Stimulated activated CD4-positive, alpha-beta T cell treated with anti-CD3 and anti-CD28 coated beads, Interleukin-1b, Interleukin-23, amount 100 ng/mL, for 1 hour (primary cell): ENCODE results near the gene SOHLH1.

Experiments used
- DNase-seq, 2 donors: peaks; one replicate each; pipeline ENCODE4 v3.0.0-alpha.2; 2020; ENCODE audit warnings: low read depth in 2 of 2

SOHLH1 gene, protein sequence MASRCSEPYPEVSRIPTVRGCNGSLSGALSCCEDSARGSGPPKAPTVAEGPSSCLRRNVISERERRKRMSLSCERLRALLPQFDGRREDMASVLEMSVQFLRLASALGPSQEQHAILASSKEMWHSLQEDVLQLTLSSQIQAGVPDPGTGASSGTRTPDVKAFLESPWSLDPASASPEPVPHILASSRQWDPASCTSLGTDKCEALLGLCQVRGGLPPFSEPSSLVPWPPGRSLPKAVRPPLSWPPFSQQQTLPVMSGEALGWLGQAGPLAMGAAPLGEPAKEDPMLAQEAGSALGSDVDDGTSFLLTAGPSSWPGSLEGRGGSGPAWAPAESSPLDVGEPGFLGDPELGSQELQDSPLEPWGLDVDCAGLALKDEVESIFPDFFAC

DNA sequence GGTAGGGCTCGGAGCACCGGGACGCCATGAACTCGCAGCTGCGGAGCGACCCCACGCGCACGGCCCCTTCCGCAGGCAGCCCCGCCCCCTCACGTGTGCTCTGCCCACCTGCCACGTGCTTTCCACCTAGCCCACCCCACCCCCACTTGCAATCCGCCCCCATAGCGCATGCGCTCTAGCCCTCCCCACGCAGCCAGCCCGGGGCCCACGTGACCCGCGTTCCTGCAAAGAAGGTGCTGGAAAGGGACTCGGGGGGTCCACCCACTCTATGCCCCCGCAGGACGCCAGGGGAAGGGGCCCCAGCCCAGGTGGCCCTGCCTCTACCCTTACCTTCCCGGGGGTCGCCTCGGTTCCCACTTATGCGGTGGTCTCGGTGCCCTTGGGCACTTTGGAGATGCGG is at the start of gene SOHLH1:
Gene SOHLH1 (minus strand): TSS at position 42 of the 400 bp plus-strand sequence. CDS start 14 bp downstream, at position 28.
- DNase-seq, result no peak

DNA sequence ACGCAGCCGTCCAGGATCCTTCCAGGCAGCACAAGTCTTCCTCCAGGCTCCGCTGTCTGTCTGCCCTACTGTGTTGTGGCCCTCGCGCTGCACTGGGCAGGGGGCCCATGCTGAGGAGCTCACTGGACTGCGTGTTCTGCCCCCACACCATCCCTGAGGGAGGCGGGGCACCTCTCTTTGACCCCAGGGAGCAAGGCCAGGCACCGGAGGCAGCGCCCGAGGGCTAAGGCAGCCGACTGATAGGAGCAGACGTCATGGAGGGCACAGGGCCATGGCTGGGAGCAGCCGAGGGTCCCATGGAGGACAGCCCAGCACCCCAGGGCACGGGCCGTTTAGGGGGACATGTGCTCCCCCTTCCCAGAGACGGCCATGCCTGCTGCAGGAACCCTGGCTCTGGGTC is 49.4 kb upstream of the SOHLH1 start:
- DNase-seq, result no peak

DNA sequence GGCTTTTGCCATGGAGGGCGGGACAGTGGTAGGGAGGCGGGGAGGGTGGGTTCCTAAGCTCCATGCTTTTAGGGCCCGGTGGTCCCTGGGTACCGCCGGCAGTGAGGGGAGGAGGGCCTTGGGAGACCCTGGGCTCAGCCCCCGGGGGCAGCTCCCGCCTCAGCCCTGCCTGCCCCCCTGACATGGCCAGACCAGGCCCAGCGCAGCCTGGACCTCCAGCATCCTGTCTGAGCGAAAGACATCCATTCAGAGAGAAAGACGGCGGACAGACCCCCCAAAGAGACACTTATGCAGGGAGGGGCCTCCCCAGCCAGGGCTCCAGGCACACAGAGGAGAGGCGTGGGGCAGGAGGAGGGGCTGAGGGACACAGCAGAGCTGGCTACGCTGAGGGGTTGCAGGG is 48.0 kb upstream of the SOHLH1 start:
- DNase-seq, result no peak

DNA sequence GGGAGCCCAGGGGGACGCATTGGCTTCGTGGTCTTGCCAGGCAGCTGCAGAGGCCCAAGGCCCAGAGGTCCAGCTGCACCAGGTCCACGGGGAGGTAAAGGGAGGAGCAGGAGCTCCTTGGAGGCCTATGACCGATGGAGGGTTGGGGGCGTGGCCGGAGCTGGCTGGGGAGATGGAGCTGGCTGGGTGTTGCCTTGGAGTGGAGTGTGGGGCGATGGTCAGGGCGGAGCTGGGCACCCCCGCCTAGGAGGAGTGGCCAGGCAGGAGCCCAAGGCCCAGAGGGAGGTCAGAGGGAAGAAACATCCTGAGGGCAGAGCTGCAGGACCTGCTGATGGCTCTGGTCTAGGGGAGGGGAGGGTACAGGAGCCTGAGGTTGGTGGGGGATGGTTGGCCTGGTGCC is 47.3 kb upstream of the SOHLH1 start:
- DNase-seq, result no peak

DNA sequence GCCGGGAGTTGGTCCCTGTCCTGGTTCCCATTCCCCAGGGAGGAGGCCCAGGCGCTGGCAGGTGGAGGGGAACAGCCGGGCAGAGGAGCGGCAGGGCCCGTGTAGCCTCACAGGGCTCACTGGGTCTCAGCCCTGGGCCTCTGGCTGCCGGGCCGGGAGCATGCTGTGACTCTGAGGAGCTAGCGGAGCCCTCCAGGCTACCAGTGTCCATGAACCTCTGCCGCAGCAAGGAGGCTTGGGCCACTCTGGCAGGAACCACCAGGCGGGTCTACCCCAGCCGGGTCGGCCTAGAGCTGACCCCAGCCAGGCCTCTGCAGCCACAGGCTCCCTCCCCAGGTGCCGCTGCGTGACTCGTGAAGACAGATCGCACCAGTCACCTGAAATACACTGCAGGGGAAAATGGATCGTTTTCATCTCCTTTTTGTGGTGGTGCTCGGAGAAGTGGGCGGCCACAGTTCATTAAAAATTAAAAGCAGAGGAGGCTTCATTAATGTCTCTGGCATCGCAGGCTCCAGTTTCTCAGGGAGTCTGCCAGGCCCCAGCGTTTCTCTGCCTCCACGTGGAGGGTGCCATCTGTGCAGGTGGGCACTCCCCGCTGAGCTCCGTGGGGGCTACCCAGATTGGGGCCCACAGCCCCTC is 46.5 kb upstream of the SOHLH1 start:
- DNase-seq, result no peak

DNA sequence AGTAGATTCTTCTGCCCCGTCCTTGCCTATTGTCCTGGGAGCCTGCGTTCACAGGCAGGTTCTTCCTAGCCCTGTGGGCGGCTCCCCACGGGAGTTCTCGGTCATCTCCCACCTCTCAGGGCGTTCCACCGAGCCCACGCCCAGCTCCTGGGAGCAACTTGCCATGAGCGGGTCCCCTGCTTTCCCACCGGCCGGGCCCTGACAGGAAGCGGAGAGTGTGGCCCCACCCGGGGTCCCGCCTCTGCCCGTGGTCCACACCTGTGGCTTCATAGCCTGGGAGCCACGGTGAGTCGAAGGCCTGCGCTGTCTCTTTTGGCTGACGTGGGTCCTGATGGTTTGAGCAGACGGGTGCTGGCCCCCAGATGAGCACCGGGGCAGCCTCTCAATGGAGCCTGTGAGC is 45.9 kb upstream of the SOHLH1 start:
- no peak for DNase-seq

DNA sequence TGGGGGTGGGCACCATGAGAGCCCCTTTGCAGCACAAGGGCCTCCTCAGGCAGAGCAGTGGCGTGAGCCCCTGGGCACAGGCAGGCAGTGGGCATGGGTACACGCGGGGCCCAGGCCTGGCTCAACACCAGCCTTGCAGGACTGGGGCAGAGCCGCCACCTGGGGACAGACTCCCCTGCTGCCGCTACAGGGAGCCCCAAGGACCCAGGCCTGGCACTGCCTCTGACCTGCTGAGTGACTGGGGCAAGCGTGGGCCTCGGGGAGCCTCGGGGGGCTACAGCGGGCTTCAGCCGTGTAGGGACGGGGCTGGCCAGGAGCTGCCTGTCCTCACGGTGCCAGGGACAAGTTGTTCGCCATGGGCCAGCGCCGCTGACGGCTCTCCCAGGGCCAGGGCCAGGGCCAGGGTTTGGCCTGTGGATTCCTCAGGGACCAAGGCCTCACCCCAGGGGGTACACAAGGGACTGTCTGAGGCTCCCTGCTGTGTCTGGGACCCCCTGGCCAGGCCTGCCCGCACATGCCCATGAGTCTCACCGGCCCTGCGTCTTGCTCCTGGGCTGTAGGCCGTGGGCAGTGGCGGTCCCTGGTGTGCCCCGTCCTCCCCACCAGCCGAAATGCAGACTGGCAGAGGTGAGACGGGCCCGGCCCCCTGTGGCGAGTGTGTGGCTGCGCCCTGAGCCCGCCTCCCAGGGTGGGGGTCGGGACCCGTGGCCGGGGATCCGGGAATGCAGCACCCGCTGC is 45.2 kb upstream of the SOHLH1 start:
- no peak for DNase-seq

DNA sequence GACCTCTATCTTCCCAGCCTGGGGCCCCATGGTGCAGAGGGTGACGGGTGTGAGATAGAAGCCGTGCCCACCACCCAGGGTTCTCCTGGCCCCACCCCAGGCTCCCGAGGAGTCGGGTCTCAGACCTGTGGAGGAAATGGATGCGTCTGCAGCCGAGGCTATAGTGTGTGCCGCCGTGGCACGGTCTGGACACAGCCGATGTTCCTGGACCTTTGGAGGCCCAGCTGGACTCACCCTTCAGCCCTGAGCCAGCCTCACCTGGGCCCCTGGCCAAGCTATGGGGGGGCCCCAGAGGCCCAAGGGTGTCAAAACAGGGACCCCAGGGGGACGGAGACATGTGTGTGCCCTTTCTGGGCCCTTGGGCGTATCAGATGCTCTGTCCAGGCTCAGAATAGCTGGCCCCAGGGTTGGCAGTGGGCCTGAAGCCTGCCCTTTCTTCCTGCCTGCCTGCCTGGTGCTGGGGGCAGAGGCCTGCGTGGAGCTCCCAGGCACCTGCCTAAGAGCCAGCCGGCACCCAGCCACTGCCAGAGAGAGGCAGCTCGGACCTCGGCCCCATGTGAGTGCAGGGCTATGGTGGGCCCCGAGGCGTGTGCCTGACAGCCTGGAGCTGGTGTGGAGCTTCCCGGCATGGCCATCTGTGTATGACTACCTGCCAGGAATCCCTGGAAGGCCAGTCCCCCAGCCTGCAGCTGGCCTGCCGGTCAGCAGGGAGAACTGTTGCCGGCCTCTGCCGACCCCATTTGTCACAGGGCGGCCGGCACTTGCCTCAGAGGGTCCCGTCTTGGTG is 44.5 kb upstream of the SOHLH1 start:
- DNase-seq, result no peak

DNA sequence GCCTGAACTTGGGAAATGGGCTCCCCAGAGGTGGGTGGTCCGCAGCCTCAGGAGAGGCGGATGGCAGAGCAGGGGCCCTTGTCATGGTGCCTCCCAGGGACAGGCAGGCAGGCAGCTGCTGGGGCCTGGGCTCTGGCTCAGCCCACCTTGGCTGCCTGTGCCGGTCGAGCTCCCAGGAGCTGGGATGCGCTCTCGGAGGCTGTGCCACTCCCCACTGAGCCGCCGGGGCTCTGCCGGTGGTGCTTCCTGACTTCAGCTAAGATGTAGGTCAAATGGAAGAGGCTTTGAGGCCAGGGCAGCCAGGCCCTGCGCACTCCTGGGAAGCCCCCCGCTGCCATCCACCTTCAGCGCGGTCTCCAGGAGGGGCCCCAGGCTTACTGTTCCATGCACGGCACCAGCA is 43.7 kb upstream of the SOHLH1 start:
- DNase-seq, result no peak

DNA sequence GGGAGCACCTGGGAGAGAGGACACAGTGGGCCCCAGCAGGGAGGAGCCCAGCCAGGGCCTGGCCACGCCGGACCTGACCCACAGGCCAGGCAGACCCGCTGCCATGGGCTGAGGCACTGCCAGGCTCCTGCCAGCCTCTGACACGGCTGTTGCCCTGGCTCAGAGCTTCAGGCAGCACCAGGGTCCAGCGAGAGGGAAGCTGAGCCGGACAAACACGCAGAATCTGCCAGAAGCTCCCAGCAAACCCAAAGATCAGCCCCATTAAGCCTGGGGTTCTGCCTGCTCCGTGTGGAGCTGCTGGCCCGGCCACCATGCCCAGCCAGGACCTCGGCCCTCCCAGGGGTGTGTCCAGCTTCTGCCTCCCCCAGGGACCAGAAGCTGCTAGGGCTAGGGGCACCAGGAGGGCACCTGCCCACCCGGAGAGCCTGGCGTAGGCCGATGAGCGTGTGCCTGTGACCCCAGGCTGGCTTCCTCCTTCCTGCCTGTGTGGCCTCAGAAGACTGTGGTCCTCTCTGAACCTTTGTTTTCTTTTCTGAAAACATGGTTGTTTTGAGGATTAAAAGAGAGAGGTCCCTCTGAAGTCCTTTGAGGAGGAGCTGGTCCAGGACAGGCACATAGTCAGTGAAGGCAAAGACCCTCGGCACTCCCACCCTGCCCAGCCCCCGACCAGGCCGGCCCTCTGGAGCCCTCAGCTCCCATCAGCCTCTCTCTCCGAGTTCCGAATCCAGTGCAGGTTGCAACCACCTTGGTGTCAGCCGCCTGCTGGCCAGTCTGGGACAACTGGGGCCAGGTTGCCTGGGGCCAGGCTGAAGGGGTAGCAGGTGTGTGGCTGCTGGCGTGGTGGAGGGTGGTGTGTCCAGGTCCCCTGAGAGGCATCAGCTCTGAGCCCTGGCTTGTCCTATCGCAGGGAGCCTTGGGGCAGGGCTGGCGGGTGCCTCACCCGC is 42.3 kb upstream of the SOHLH1 start:
- no peak for DNase-seq

DNA sequence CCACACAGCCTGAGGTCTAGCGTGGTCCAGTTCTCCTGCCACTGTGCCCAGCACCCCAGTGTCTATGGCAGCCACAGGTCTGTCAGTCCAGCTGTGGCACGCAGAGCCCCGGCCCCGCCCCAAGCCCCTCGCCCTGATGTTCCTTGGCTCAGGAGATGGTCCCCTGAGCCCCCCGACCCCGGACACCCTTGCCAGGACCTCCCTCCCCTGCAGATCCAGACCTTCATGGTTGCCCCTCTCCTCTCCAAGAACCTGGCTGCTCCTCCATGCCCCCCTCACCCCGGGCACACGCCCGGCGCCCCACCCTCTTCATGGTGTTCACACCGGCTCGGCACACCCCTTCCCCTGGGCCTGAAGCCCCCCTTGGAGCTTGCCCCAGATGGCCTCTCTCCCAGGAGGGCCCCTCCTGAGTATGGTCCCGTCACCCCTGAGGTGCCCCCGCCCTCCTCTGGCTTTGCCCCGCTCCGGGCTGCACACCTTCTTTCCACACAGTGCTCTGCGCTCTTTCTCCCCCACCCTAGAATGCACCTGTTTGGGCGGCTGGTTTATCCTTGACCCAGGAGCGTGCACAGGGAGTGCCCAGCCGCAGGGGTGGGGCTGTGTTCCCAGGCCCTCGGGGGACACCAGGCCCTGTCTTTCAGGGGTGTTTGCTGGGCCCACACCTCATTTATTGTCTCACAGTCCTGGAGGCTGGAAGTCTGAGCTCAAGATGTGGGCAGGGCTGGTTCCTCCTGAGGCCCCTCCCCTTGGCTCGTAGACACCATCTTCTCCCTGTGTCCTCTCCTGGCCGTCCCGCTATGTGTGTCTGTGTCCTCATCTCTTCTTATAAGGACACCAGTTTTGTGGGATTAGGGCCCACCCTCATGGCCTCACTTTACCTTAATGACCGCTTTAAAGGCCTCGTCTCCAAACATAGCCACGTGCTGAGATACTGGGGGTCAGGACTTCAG is 40.3 kb upstream of the SOHLH1 start:
- no peak for DNase-seq

DNA sequence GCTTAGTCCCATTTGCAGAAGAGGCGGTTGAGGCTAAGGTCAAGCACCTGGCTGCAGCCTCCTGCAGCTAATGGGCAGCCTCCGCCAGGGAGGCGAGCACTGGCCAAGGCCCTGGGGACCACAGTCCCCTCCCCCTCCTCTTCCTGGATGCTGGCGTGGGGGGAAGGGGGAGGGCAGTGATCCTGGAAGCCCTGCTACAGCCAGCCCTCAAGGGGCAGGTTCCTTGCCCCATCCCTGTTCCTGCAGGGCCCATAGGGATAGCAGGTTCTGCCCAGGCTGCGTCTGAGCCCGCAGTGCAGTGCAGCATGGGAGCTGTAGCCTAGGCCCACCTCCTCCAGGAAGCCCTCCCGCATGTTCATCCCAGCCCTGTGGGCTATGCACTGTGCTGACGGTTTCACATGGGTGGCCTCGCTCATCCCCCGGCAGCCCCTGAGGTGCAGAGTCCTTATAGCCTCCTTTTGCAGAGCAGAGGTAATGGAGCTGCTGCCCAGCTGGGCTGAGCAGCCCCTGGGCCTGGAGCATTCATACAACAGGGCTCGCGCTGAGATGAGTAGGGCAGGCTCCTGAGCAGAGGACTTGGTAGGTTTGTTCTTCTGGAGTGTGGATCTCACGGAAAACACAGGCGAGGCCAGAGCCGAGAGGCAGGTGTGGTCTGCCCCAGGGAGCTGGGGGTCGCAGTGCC is 38.7 kb upstream of the SOHLH1 start:
- no peak for DNase-seq

DNA sequence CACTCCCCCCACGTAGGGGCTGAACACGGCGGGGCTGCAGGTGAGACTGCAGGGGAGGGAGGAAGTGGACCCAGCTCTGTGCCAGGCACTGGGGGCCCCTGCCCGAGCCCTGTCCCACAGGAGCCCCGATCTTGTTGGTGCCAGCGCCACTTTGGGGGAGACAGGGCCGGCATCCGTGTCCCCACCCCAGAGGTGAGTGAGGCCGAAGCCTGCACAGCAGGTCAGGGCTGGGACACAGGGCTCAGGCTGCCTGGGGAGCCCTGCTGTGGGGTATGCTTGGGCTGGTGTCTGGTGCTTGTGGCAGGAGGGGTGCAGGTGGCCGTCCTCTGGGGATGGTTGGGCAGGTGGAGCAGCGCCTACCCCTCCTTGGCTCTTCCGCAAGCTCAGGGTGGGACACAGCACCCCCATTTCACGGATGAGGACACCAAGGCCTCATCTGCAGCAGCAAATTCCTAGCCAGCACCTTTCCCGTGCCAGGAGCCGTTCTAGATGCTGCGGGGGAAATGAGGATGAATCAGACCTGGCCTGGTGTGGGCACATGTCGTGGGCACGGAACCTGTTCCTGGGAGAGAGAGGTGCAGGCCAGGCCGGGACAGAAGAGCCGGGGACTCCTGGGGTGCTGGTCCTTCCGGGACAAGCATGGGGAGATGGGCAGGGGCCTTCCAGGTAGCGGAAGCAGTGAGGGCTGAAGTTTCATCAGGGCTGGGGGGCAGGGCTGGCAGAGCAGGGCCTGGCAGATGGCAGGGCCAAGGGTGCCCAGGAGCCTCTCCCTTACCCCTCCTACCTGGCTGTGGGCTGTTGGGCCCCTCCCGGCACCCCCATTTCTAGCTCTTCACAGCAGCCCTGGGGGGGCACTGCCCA is 37.9 kb upstream of the SOHLH1 start:
- no peak for DNase-seq

DNA sequence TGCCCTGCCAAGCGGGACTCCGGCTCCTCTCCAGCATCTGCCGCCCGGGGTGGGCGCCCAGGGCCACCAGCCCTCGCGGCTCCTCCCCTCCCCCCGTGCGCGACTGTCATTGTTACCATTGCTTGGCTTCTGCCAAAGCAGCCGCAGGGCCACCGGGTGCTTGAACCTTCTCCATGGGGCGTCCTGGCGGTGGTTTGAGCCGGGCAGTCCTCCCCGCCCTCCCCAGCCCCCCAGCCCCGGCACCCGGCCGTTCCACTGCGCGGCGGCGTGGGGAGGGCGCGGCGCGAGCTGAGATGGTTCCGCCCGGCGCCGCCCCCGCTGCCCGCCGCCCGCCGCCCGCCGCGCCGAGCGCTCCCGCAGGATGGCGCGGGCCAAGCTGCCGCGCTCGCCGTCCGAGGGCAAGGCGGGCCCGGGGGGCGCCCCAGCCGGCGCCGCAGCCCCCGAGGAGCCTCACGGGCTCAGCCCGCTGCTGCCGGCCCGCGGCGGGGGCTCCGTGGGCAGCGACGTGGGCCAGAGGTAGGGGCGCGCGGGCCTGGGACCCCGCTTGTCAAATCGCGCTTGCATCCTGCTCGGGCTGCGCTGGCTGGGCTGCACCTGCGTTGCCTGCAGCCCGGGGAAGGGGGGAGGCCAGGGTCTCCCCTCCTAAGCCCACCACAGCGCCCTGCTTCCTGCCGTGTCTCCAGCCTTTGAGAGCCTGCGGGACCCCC is 37.1 kb upstream of the SOHLH1 start:
- no peak for DNase-seq

DNA sequence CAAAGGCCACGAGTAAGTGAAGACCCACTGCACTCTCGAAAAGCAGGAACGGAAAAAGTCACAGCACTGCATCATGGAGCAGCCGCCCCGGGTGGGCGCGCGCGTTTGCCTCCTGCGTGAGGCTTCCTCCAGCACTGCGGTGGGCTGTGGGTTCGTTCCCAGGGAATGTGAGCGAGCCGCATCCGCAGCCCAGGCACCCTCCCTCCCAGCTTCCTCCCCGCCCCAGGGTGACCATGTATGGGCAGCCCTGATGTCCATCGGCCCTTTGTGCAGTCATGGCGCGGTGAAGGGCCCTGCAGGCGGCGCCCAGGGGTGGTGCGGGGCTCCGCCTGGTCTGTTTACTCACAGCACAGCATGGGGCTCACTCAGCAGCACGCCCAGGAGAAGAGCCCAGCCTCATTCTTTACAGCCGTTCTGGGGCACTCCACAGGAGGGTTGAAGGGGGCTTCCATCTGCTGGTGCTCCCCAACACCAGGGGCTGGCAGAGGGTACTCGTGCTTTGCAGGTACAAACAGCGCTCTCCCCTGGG is 35.4 kb upstream of the SOHLH1 start:
- no peak for DNase-seq

DNA sequence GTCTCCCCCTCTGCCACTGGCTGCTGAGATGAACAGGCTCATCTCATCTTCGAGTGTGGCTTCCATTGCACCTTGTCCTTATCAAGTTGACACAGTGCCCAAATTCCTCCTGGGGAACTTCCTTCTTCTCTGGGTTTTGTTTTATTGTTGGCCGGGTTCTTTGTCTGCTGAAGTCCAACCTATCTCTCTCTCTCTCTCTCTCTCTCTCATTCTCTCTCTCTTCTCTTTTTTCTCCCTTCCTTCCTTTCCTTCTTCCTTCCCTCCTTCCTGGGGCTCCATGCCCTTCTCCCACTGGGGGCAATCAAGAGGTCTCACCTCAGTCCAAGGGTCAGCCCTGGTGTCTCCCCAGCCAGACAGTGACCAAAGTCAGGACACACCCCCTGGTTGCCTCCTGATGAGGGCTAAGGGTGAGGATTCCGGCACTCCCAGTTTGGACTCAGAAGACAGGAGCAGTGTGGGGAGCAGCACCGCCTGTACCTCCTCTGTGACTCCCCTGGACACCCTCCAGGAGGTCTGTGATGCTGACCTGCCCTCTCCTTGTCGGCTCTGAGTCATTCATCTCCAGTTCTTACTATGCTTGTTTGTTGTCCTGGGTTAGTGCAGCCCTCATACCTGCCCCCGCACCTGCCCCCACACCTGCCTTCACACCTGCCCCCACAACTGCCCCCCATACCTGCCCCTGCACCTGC is 33.4 kb upstream of the SOHLH1 start:
- no peak for DNase-seq

DNA sequence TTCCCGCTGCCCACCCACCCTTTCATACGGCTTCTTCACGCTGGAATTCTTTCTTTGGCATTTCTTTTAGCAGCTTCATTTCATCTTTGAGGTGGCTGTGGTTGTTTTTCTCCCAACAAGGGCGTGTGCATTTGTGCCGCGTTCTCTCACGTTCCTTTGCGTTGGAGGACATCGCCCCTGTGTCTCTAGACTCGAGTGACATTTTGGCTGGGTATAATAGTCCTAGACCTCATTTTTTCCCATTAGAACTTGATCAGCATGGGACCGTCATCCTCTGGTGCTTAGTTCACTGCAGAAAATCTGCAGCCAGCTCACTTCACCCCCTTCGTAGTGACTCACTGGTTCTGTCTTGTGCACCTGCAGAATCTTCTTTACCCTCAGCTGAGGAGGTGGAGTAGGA is 32.2 kb upstream of the SOHLH1 start:
- DNase-seq, result no peak
